ENCODE results near the gene HRH2. TPM values are rescaled to one million over a fixed set of nuclear protein-coding genes. Genes with fewer than 3 reads are reported as not detected.

The HRH2 gene
- total RNA-seq, 6 experiments from 2014 or later: not detected

DNA sequence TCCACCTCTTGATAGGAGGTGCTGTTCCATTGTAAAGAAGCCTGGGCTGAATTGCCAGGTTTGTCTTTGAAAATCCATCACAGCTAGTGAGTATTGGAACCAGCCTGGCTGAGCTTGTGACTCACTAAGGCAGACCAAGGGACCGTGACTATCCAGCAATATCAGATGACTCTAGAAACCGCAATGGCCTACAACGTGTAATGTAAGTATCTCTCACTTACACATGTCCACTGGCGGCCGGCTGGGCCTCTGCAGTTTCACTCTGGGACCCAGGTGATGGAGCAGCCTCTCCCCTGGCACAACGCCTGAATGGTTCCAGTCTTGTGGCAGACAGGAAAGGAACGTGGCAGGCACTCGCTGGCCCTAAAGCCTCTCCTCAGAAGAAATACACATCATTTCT lies 3.1 kb upstream of the HRH2 start:
- H3K9me3 Mint-ChIP-seq: peaks cover 27% of the 10 kb centered on the region
- no peak overlapping the region for H3K4me3 Mint-ChIP-seq
- no peak overlapping the region for H3K27ac Mint-ChIP-seq
- TF ChIP-seq, protein P1, sequence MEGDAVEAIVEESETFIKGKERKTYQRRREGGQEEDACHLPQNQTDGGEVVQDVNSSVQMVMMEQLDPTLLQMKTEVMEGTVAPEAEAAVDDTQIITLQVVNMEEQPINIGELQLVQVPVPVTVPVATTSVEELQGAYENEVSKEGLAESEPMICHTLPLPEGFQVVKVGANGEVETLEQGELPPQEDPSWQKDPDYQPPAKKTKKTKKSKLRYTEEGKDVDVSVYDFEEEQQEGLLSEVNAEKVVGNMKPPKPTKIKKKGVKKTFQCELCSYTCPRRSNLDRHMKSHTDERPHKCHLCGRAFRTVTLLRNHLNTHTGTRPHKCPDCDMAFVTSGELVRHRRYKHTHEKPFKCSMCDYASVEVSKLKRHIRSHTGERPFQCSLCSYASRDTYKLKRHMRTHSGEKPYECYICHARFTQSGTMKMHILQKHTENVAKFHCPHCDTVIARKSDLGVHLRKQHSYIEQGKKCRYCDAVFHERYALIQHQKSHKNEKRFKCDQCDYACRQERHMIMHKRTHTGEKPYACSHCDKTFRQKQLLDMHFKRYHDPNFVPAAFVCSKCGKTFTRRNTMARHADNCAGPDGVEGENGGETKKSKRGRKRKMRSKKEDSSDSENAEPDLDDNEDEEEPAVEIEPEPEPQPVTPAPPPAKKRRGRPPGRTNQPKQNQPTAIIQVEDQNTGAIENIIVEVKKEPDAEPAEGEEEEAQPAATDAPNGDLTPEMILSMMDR (IDR thresholded peaks at IDR 0.05): no peak
- no peaks in the 10 kb centered on the region for H3K36me3 Mint-ChIP-seq (ENCODE audit: low read depth)
- no peak for DNase-seq
- no peaks in the 10 kb centered on the region for H3K4me1 Mint-ChIP-seq (ENCODE audit: low read depth)
- H3K27me3 Mint-ChIP-seq (ENCODE audit: insufficient read depth): no peaks in the 10 kb centered on the region; the same call in 1 of the 2 replicates

DNA sequence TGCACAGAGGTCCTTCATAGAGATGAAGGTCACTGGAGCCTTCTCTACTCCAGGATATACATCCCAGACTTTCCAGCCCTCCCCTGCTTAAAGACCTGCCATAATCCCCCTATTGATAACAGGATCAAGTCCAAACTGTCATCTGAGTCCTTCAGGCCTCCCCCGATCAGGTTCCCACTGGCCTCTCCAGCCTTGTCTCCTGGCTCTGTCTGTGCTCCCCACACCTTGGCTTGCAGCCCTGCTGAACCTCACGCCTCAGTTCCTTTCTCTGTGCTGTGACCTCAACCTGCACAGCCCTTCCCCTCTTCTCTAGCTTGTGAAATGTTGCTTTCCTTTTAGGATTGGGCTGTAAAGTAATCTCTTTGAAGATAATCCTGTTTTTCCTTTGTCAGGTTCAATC lies 2.5 kb upstream of the HRH2 start:
- Mint-ChIP-seq H3K4me3 (no peak overlapping the region), H3K4me1 (ENCODE audit: low read depth) (no peaks in the 10 kb centered on the region), H3K9me3 (peaks cover 23% of the 10 kb centered on the region), H3K27ac (no peak overlapping the region), H3K27me3 (ENCODE audit: insufficient read depth) (no peaks in the 10 kb centered on the region; the same call in 1 of the 2 replicates), H3K36me3 (ENCODE audit: low read depth) (no peaks in the 10 kb centered on the region; the same call in 1 of the 2 replicates)
- TF ChIP-seq, protein P1 (IDR thresholded peaks at IDR 0.05): no peak
- DNase-seq: no peak

DNA sequence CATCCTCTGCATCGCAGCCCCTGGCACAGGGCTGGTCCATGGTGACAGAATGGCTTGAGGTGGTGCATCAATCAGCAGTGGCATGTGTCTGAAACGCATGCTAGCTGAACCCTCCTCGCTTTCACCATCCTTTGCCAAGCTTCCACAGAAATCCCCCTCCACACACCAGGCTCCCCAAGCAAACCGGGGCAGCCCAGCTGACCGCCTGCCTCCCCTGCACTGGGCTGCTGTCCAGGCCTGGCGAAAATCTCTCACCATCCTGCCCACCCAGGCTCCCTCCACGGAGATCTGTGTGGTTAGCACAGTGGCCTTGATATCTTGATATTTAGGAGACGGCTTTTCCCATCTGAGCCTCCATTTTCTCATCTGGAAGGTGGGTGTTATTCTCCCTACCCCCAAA lies 905 bp upstream of the HRH2 start:
- H3K27ac Mint-ChIP-seq: no peak overlapping the region
- no peak overlapping the region for H3K4me3 Mint-ChIP-seq
- peaks cover 14% of the 10 kb centered on the region; the same call in 1 of the 2 replicates for H3K9me3 Mint-ChIP-seq
- H3K4me1 Mint-ChIP-seq (ENCODE audit: low read depth): no peaks in the 10 kb centered on the region
- no peak for DNase-seq
- no peaks in the 10 kb centered on the region; the same call in 1 of the 2 replicates for H3K27me3 Mint-ChIP-seq (ENCODE audit: insufficient read depth)
- TF ChIP-seq, protein P1 (IDR thresholded peaks at IDR 0.05): no peak
- no peaks in the 10 kb centered on the region; the same call in 1 of the 2 replicates for H3K36me3 Mint-ChIP-seq (ENCODE audit: low read depth)

DNA sequence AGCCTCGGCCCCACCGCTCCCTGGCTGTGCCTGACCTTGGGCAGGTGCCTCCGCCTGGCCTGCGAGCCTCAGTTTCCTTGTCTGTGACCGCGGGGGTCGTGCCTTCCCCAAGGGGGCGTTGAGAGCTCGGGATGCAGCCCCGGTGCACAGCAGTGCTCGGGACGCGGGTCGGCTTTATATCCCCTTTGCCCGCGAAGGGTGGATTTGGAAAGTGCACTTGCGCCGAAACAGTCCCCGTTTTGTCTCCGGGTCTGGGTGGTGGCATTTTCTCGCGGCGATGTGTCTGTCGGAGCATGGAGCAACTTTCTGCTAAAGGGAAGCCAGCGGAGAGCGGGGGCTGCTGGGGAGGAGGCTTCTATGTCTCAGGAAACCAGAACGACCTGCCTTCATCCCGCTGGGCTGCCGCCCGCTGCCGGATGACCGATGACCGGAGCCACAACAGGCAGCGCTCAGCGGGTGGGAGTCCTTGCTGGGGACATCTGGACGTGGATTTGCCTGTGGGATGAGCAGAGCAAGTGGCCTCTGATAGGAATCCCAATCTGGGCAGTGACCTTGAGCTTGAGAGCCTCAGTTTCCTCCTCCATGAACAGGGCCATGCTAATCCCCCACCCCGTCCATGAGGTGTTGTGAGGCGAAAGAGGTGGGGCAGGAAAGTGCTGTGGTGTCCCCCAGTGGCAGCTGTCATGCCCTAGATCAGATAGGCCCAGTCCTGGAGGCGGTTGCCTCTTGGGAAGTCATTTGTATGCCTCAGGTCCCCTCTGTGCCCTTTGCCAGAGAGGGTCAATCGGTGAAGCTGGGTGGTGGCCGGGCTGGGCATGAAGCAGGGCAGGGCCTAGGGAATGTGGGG lies 651 bp downstream of the HRH2 start:
- H3K4me3 Mint-ChIP-seq: no peak overlapping the region
- H3K36me3 Mint-ChIP-seq (ENCODE audit: low read depth): no peaks in the 10 kb centered on the region; the same call in 1 of the 2 replicates
- TF ChIP-seq, protein P1 (IDR thresholded peaks at IDR 0.05): no peak
- H3K9me3 Mint-ChIP-seq: peaks cover 19% of the 10 kb centered on the region; the same call in 1 of the 2 replicates
- no peak overlapping the region for H3K27ac Mint-ChIP-seq
- H3K27me3 Mint-ChIP-seq (ENCODE audit: insufficient read depth): no peaks in the 10 kb centered on the region; the same call in 1 of the 2 replicates
- DNase-seq: no peak
- H3K4me1 Mint-ChIP-seq (ENCODE audit: low read depth): no peaks in the 10 kb centered on the region

DNA sequence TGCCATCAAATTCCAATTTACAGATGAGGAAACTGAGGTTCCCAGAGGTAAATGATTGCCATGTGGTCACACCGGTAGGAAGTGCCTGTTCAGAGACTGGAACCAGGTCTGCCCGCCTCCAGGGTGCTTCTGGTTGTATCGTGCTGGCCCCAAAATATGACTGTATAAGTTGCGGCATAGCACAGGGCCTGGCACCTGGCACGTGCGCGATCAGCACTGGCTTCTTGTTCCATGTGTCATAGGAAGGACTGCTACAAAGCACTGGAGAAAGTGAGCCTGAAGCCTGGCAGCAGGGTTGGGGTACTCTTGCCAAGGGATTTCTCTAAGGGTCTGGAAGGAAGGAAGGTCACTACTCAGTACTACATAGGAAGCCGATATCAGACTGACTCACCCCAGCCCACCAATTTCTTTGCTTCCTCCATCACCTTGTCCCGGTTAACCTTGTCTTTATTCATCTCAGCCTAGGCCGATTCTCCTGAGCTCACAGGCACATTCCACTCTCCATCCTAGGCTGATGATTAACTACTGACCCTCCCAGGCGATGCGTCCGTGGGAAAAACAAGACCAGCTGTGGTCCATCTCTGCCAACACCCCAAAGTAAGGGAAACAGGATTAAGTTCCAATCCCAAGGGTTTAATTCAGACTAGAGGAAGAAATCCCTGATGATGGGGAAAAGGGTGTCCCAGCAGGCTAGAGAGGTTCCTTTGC lies 1.8 kb downstream of the HRH2 start:
- Mint-ChIP-seq H3K4me1 (ENCODE audit: low read depth) (no peaks in the 10 kb centered on the region), H3K36me3 (ENCODE audit: low read depth) (no peaks in the 10 kb centered on the region; the same call in 1 of the 2 replicates), H3K27me3 (ENCODE audit: insufficient read depth) (peaks cover 2% of the 10 kb centered on the region), H3K27ac (no peak overlapping the region), H3K4me3 (no peak overlapping the region), H3K9me3 (peaks cover 27% of the 10 kb centered on the region)
- TF ChIP-seq, protein P1 (IDR thresholded peaks at IDR 0.05): no peak
- DNase-seq: no peak
